DOHH2 (cell line): ENCODE measurements around the gene TMEM141.

Source experiments
- EZH2phosphoT487 ChIP-seq: fragments of 200-600 bp; sonication (generic); IDR thresholded peaks from 2 replicates; pipeline ENCODE4 v1.6.1; 2017; ENCODE audit warnings: borderline replicate concordance, mild to moderate bottlenecking, antibody characterized with exemption, low read length, moderate library complexity, mixed read lengths
- TF ChIP-seq, protein P1 (sequence below): fragments of 200-600 bp; sonication (generic); IDR thresholded peaks from one replicate; pipeline ENCODE4 v1.5.1; 2014; ENCODE audit warnings: antibody characterized with exemption, mild to moderate bottlenecking, low read depth, low read length; ENCODE audit not compliant: poor library complexity, severe bottlenecking

DNA sequence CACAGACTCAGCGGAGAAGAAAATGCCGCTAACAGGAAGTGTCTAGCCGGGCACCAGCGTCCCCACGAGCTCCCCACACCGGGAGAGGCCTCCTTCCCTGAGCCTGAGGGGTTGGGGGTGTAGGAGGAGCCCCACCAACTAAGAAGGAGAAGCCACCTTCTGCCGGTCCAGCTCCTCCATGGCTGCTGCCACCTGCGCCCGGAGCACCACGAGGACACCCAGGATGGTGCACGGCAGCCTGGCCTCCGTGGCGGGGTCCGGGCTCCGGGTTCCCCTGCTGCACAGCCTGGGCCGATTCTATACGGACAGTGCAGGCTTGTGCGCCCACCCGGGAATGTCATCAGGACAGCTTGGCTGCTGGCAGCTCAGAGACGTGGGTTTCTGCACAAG, 33.4 kb upstream of the TMEM141 start:
- TF ChIP-seq, protein P1, sequence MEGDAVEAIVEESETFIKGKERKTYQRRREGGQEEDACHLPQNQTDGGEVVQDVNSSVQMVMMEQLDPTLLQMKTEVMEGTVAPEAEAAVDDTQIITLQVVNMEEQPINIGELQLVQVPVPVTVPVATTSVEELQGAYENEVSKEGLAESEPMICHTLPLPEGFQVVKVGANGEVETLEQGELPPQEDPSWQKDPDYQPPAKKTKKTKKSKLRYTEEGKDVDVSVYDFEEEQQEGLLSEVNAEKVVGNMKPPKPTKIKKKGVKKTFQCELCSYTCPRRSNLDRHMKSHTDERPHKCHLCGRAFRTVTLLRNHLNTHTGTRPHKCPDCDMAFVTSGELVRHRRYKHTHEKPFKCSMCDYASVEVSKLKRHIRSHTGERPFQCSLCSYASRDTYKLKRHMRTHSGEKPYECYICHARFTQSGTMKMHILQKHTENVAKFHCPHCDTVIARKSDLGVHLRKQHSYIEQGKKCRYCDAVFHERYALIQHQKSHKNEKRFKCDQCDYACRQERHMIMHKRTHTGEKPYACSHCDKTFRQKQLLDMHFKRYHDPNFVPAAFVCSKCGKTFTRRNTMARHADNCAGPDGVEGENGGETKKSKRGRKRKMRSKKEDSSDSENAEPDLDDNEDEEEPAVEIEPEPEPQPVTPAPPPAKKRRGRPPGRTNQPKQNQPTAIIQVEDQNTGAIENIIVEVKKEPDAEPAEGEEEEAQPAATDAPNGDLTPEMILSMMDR = no peak
- no peak for TF ChIP-seq EZH2phosphoT487
